Measurements from ENCODE around the gene COL5A1.

- TF ChIP-seq TAF1 (IDR thresholded peaks at IDR 0.05; ENCODE audit: borderline replicate concordance, insufficient read depth, low read length): no peak
- TF ChIP-seq POLR2AphosphoS5 (IDR thresholded peaks at IDR 0.05; ENCODE audit: low read depth, low read length): no peak
- TF ChIP-seq, protein P1, sequence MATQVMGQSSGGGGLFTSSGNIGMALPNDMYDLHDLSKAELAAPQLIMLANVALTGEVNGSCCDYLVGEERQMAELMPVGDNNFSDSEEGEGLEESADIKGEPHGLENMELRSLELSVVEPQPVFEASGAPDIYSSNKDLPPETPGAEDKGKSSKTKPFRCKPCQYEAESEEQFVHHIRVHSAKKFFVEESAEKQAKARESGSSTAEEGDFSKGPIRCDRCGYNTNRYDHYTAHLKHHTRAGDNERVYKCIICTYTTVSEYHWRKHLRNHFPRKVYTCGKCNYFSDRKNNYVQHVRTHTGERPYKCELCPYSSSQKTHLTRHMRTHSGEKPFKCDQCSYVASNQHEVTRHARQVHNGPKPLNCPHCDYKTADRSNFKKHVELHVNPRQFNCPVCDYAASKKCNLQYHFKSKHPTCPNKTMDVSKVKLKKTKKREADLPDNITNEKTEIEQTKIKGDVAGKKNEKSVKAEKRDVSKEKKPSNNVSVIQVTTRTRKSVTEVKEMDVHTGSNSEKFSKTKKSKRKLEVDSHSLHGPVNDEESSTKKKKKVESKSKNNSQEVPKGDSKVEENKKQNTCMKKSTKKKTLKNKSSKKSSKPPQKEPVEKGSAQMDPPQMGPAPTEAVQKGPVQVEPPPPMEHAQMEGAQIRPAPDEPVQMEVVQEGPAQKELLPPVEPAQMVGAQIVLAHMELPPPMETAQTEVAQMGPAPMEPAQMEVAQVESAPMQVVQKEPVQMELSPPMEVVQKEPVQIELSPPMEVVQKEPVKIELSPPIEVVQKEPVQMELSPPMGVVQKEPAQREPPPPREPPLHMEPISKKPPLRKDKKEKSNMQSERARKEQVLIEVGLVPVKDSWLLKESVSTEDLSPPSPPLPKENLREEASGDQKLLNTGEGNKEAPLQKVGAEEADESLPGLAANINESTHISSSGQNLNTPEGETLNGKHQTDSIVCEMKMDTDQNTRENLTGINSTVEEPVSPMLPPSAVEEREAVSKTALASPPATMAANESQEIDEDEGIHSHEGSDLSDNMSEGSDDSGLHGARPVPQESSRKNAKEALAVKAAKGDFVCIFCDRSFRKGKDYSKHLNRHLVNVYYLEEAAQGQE (IDR thresholded peaks at IDR 0.05; ENCODE audit: insufficient read depth in 1 of 2, low read depth in 2 of 2, low read length in 2 of 2): no peak
- TF ChIP-seq SIN3A (IDR thresholded peaks at IDR 0.05; ENCODE audit: borderline replicate concordance, insufficient read depth, low read length): no peak
These were observed 29.3 kb upstream of the COL5A1 start for GRCh38 chr9:134612309-134612708.

Measured in PFSK-1 (cell line).